ENCODE results near the gene SLC18A3. TPM values are rescaled to one million over a fixed set of nuclear protein-coding genes. Genes with fewer than 3 reads are reported as not detected.

SLC18A3 gene
- total RNA-seq, 1 experiment from 2014 or later = not detected

DNA sequence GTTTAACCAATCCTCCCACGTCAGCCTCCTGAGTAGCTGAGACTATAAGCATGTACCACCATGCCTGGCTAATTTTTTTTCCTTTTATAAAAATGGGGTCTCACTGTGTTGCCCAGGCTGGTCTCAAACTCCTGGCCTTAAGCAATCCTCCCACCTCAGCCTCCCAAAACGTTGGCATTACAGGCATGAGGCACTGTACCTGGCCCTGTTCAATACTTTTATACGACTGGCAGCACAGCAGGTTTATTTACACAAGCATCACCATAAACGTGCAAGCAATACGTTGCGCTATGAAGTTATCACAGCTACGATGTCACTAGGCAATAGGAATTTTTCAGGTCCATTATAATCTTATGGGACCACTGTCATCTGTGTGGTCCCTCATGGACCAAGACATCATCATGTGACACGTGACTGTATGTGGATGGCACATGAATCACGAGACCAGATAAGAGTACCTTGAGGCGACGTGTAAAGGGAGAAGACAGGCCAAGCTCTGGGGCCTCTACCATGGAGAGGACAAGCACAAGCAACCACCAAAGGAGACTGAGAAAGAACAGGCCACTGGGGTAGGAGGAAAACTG is 34.5 kb upstream of the SLC18A3 start:
- CTCF ChIA-PET = no interaction called here
- Histone ChIP-seq H3K27ac (ENCODE audit: low read depth, low read length) (no peak overlapping the region), H3K27me3 (ENCODE audit: insufficient read depth, low read length) (no peaks in the 10 kb centered on the region), H2AFZ (ENCODE audit: low read depth, low read length, poor library complexity, severe bottlenecking) (no peak overlapping the region), H4K20me1 (ENCODE audit: insufficient read depth) (no peaks in the 10 kb centered on the region), H3K4me3 (replicated peaks in 1 of 2; ENCODE audit: low read depth in 1 of 2, low read length in 2 of 2) (no peak overlapping the region), H3K4me2 (ENCODE audit: low read length) (no peak overlapping the region), H3K9me3 (ENCODE audit: control insufficient read depth in 1 of 2, insufficient read depth in 1 of 2, low read depth in 1 of 2, low read length in 2 of 2) (no peaks in the 10 kb centered on the region), H3K9me2 (ENCODE audit: insufficient read depth) (no peaks in the 10 kb centered on the region), H3K36me3 (ENCODE audit: control insufficient read depth in 1 of 2, insufficient read depth in 2 of 2, low read length in 2 of 2) (no peaks in the 10 kb centered on the region), H3K4me1 (ENCODE audit: control insufficient read depth in 1 of 2, insufficient read depth in 2 of 2, low read length in 2 of 2) (no peaks in the 10 kb centered on the region), H3K79me2 (ENCODE audit: insufficient read depth, low read length) (no peaks in the 10 kb centered on the region), H3K9ac (ENCODE audit: low read length) (no peak overlapping the region)
- RAD21 ChIA-PET (ENCODE audit: low non-redundant PET in 1 of 2, low total read pairs in 2 of 2, uncharacterized antibody in 2 of 2, unreplicated experiment in 2 of 2) = no interaction called here
- POLR2A ChIA-PET = no interaction called here
- TF ChIP-seq FOSL1 (IDR thresholded peaks at IDR 0.05; ENCODE audit: low read depth) (no peak), JUND (IDR thresholded peaks at IDR 0.05) (no peak), SRF (IDR thresholded peaks at IDR 0.05; ENCODE audit: low read depth) (no peak), ZBTB33 (IDR thresholded peaks at IDR 0.05; ENCODE audit: extremely low read depth, insufficient replicate concordance, low read length) (no peak), TCF7L2 (IDR thresholded peaks at IDR 0.05; ENCODE audit: borderline replicate concordance, extremely low read depth, insufficient read depth, insufficient read length) (no peak), ZNF274 (IDR thresholded peaks at IDR 0.05; ENCODE audit: low read depth, low read length) (no peak), POLR2A (IDR thresholded peaks at IDR 0.05; ENCODE audit: borderline replicate concordance, extremely low read depth, insufficient read depth, insufficient read length) (no peak), EZH2phosphoT487 (IDR thresholded peaks at IDR 0.05; ENCODE audit: borderline replicate concordance) (no peak), CEBPB (IDR thresholded peaks at IDR 0.05; ENCODE audit: low read depth) (no peak), ATF3 (IDR thresholded peaks at IDR 0.05) (no peak), EGR1 (IDR thresholded peaks at IDR 0.05; ENCODE audit: low read depth) (no peak), ELF1 (IDR thresholded peaks at IDR 0.05; ENCODE audit: borderline replicate concordance, low read depth) (no peak), YY1 (IDR thresholded peaks at IDR 0.05; ENCODE audit: extremely low read depth, insufficient replicate concordance, low read depth, low read length) (no peak), POLR2AphosphoS5 (IDR thresholded peaks at IDR 0.05; ENCODE audit: low read depth, low read length) (no peak)
- TF ChIP-seq, protein P1, sequence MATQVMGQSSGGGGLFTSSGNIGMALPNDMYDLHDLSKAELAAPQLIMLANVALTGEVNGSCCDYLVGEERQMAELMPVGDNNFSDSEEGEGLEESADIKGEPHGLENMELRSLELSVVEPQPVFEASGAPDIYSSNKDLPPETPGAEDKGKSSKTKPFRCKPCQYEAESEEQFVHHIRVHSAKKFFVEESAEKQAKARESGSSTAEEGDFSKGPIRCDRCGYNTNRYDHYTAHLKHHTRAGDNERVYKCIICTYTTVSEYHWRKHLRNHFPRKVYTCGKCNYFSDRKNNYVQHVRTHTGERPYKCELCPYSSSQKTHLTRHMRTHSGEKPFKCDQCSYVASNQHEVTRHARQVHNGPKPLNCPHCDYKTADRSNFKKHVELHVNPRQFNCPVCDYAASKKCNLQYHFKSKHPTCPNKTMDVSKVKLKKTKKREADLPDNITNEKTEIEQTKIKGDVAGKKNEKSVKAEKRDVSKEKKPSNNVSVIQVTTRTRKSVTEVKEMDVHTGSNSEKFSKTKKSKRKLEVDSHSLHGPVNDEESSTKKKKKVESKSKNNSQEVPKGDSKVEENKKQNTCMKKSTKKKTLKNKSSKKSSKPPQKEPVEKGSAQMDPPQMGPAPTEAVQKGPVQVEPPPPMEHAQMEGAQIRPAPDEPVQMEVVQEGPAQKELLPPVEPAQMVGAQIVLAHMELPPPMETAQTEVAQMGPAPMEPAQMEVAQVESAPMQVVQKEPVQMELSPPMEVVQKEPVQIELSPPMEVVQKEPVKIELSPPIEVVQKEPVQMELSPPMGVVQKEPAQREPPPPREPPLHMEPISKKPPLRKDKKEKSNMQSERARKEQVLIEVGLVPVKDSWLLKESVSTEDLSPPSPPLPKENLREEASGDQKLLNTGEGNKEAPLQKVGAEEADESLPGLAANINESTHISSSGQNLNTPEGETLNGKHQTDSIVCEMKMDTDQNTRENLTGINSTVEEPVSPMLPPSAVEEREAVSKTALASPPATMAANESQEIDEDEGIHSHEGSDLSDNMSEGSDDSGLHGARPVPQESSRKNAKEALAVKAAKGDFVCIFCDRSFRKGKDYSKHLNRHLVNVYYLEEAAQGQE (IDR thresholded peaks at IDR 0.05; ENCODE audit: low read depth) = no peak
- DNase-seq (ENCODE audit: low read depth, low spot score) (no peak), ATAC-seq (no peak)
- no TSS peak for BruUV-seq (replicated peaks)
- intact Hi-C loops (cut with micrococcal nuclease) = no loop called here

All from HCT116 (cell line).